Testis (tissue), 3 donors: ENCODE results near the gene CPVL. TPM values are rescaled to one million over a fixed set of nuclear protein-coding genes. Genes with fewer than 3 reads are reported as not detected.

Source experiments
- DNase-seq: peaks from one replicate; pipeline ENCODE4 v3.0.0-alpha.2; 2019
- H3K27ac ChIP-seq, 2 donors: fragments of 200-600 bp; sonication (generic); one replicate each; pipeline ENCODE4 v1.5.1; 2019
- H3K27me3 ChIP-seq: fragments of 200-600 bp; sonication (generic); one replicate; pipeline ENCODE4 v1.5.1; 2019
- H3K36me3 ChIP-seq: fragments of 200-600 bp; sonication (generic); one replicate; pipeline ENCODE4 v1.5.1; 2017; ENCODE audit warnings: low read depth; ENCODE audit errors: missing control alignments
- H3K4me1 ChIP-seq: fragments of 200-600 bp; sonication (generic); one replicate; pipeline ENCODE4 v1.5.1; 2019
- H3K4me3 ChIP-seq, 2 donors: fragments of 200-600 bp; sonication (generic); one replicate each; pipeline ENCODE4 v1.5.1; 2017 to 2019
- H3K9me3 ChIP-seq: fragments of 200-600 bp; sonication (generic); one replicate; pipeline ENCODE4 v1.5.1; 2017
- POLR2A ChIP-seq: fragments of 450-650 bp; IDR thresholded peaks from one replicate; pipeline ENCODE4 v1.6.1; 2017; ENCODE audit warnings: antibody characterized with exemption, mild to moderate bottlenecking, moderate library complexity
- WGBS, 2 donors: methylation state at CpG; one replicate each; pipeline ENCODE4 v1.1.5; 2018; 5-methylcytosine and 5-hydroxymethylcytosine counted together
- intact Hi-C: fragments of 100-400 bp; cut with DNase I; formaldehyde crosslinking; loops from one replicate; pipeline ENCODE4 v1.15.1; 2023; ENCODE audit warnings: low total_unique reads
- polyA plus RNA-seq: library from polyadenylated mRNA; stranded (reverse); fragments of 350-450 nt; fragmentation: Illumina TruSeq; extraction: RNeasy Lipid Tissue Mini Kit (QIAGEN cat#74804); gene quantifications from one replicate; pipeline ENCODE4 v1.2.3, GENCODE V29; 2014; ENCODE audit warnings: low read depth, low replicate concordance; ENCODE audit not compliant: insufficient read depth
- total RNA-seq, 2 donors: library from RNA; depleted of rRNA; stranded (reverse); fragments of >200 nt; gene quantifications; one replicate each; pipeline ENCODE4 v1.2.3, GENCODE V29; 2016
- TF ChIP-seq, protein P1 (sequence below), 3 experiments: fragments of 450-650 bp in 2 of 3; fragments of 200-600 bp in 1 of 3; sonication (generic) in 1 of 3; IDR thresholded peaks; one replicate each; pipeline ENCODE4 v1.5.1; 2016 to 2019; ENCODE audit warnings: antibody characterized with exemption in 3 of 3, mild to moderate bottlenecking in 2 of 3, moderate library complexity in 1 of 3

CPVL gene
- total and polyA plus RNA-seq, 3 donors from 2014 or later: 26.6 to 55.1 (median 51.1) TPM

DNA sequence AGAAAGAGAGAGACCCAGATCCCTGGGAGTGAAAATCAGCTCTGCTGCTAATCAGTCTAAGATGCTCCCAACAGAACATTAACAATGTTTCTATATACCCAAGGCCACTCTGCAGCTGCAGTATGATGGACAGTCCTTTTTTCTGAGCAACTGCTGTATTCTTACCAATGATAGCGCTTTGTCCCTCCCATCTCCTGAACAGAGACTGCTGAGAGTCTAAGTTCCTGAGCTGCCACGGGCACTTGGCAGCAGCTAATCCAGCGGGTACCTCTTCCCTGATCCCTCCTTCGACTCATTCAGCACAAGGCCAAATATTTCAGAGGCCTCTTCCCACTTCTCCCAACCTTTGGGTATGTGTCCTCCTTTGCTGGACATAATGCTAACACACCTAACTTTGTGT, 7.7 kb downstream of the CPVL start:
- intact Hi-C loops: no loop called here
- peak; percentile 87 for DNase-seq

DNA sequence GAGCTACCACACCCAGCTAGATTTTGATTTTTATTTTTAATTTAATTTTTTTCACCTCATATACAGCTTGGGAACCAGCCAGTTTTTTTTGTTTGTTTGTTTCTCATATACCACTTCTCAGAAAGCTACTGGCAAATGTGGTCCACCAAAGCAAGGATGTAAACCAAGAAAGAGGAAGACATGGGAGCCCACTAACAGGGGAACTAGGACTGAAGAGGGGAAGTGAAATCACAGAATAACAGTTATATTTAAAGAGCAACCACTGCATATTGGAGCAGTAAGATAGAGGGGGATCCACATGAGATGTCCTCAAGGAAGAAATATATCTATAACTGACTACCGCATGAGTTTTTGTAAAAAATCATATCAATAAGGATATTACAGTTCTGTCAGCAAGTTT, 10.5 kb downstream of the CPVL start:
- Histone ChIP-seq H3K36me3 (no peaks in the 10 kb centered on the region), H3K27me3 (no peaks in the 10 kb centered on the region), H3K27ac (no peak overlapping the region), H3K9me3 (no peaks in the 10 kb centered on the region), H3K4me3 (no peak overlapping the region), H3K4me1 (peaks cover 15% of the 10 kb centered on the region)
- no peak for TF ChIP-seq POLR2A
- TF ChIP-seq, protein P1, sequence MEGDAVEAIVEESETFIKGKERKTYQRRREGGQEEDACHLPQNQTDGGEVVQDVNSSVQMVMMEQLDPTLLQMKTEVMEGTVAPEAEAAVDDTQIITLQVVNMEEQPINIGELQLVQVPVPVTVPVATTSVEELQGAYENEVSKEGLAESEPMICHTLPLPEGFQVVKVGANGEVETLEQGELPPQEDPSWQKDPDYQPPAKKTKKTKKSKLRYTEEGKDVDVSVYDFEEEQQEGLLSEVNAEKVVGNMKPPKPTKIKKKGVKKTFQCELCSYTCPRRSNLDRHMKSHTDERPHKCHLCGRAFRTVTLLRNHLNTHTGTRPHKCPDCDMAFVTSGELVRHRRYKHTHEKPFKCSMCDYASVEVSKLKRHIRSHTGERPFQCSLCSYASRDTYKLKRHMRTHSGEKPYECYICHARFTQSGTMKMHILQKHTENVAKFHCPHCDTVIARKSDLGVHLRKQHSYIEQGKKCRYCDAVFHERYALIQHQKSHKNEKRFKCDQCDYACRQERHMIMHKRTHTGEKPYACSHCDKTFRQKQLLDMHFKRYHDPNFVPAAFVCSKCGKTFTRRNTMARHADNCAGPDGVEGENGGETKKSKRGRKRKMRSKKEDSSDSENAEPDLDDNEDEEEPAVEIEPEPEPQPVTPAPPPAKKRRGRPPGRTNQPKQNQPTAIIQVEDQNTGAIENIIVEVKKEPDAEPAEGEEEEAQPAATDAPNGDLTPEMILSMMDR (IDR thresholded peaks at IDR 0.05): no peak
- DNase-seq: no peak
- WGBS, 2 donors: 85 to 98% methylated on average over 1 of the region's 1 CpG
- intact Hi-C loops: no loop called here

More for the DNA sequence above, 7.7 kb downstream of the CPVL start:
- 43 to 64% methylated on average over 4 of the region's 4 CpGs for WGBS, 2 donors
- no peaks in the 10 kb centered on the region for H3K27me3 ChIP-seq
- H3K4me3 ChIP-seq: no peak overlapping the region
- H3K4me1 ChIP-seq: peaks cover 15% of the 10 kb centered on the region
- peak overlapping the region; percentile 68 to 70 for H3K27ac ChIP-seq
- H3K9me3 ChIP-seq: no peaks in the 10 kb centered on the region
- TF ChIP-seq, protein P1 (IDR thresholded peaks at IDR 0.05): no peak
- TF ChIP-seq POLR2A: no peak
- H3K36me3 ChIP-seq: no peaks in the 10 kb centered on the region

DNA sequence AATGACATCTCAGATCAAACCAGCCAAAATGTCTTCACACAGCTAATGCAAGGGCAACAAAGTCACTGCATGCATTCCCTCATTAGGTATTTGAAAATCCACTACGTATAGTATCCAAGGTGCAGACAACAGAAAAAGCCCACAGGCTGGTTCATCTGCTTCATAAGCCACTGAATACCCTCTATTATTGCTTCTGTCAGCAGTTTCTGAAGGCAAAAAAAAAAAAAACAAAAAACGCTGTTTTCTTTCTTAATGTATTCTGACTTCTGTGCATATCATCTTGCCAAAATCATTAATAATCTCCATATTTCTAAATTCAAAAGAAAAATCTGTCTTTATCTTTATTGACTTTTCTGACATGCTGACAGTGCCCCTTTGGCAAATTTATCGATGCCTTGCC, 13.4 kb downstream of the CPVL start:
- H3K4me3 ChIP-seq: no peak overlapping the region
- no peaks in the 10 kb centered on the region for H3K36me3 ChIP-seq
- no peak for DNase-seq
- no peak for TF ChIP-seq POLR2A
- TF ChIP-seq, protein P1 (IDR thresholded peaks at IDR 0.05): no peak
- H3K9me3 ChIP-seq: no peaks in the 10 kb centered on the region
- H3K27ac ChIP-seq: no peak overlapping the region
- 80 to 88% methylated on average over 3 of the region's 3 CpGs for WGBS, 2 donors
- intact Hi-C loops: no loop called here
- no peaks in the 10 kb centered on the region for H3K4me1 ChIP-seq
- H3K27me3 ChIP-seq: no peaks in the 10 kb centered on the region

DNA sequence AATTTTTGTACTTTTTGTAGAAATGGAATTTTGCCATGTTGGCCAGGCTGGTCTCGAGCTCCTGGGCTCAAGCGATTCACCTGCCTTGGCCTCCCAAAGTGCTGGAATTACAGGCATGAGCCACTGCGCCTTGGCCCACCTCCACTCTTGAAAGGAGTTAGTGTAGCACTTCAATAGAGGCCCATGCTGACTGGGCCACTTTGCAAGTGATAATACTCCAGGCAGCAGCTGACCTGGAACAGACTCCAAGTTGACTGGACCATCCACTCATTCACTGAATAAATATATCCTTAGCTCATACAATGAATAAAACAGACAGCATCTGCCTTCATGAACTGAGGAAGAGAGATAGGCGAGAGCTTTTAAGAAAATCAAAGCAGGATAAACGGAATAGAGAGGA, 14.7 kb downstream of the CPVL start:
- Histone ChIP-seq H3K4me3 (no peak overlapping the region), H3K36me3 (no peaks in the 10 kb centered on the region), H3K4me1 (no peaks in the 10 kb centered on the region), H3K9me3 (no peaks in the 10 kb centered on the region), H3K27me3 (no peaks in the 10 kb centered on the region), H3K27ac (no peak overlapping the region)
- 95 to 96% methylated on average over 5 of the region's 5 CpGs for WGBS, 2 donors
- TF ChIP-seq POLR2A: no peak
- TF ChIP-seq, protein P1 (IDR thresholded peaks at IDR 0.05): no peak
- intact Hi-C loops: no loop called here
- DNase-seq: no peak

DNA sequence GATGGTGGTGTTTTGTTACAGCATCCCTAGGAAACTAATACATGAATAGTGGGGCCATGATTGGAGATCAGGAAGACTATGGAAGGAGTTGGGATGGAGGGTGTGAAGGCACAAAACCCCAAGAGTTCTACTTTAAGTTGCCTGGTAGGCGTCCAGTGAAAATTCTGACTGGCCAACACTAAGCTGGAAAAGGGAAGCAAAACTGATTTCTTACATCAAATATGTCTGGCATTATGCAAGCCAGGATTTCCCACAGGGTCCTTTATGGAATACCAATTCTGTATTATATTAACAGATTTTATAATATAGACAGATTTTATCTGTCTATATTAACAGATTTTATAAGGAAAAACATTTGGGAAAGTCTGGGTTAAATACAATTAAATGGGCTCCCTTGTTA, 16.2 kb downstream of the CPVL start:
- 86 to 91% methylated on average over 1 of the region's 1 CpG for WGBS, 2 donors
- TF ChIP-seq, protein P1 (IDR thresholded peaks at IDR 0.05): no peak
- no peak for TF ChIP-seq POLR2A
- DNase-seq: no peak
- no peaks in the 10 kb centered on the region for H3K9me3 ChIP-seq
- intact Hi-C loops: no loop called here
- no peaks in the 10 kb centered on the region for H3K4me1 ChIP-seq
- H3K4me3 ChIP-seq: no peak overlapping the region
- H3K27ac ChIP-seq: no peak overlapping the region
- no peaks in the 10 kb centered on the region for H3K36me3 ChIP-seq
- H3K27me3 ChIP-seq: no peaks in the 10 kb centered on the region
